GM10248 (cell line): ENCODE measurements around the gene AIG1.

Experiments
- CTCF ChIA-PET: fragments of 300-600 bp; sonication (Branson Sonifier 250); formaldehyde crosslinking; extraction: SDS; loops from one replicate; lab custom pipeline; 2021; ENCODE audit warnings: antibody characterized with exemption; lab: Yijun Ruan, JAX
- POLR2A ChIA-PET: fragments of 350-650 bp; sonication (Branson Sonifier 250); formaldehyde crosslinking; extraction: SDS; loops from one replicate; lab custom pipeline; 2020; ENCODE audit warnings: antibody characterized with exemption; lab: Yijun Ruan, JAX
- DNase-seq: peaks from one replicate; pipeline ENCODE4 v3.0.0; 2012; ENCODE audit errors: extremely low spot score
- TF ChIP-seq, protein P1 (sequence below): IDR thresholded peaks from 2 replicates; pipeline ENCODE4 v1.5.1; 2012; ENCODE audit warnings: mild to moderate bottlenecking, low read depth; ENCODE audit errors: extremely low read depth, missing control alignments, control extremely low read depth

The AIG1 gene

DNA sequence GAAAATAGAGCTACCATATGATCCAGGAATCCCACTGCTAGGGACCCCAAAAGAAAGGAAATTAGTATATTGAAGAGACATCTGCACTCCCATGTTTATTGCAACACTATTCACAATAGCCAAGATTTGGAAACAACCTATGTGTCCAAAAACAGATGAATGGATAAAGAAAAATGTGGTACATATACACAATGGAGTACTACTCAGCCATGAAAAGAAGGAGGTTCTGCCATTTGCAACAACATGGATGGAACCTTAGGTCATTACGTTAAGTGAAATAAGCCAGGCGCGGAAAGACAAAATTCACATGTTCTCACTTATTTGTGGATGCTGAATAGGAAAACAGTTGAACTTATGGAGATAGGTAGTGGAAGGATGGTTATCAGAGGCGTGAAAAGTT lies 252.5 kb downstream of the AIG1 start:
- ChIA-PET POLR2A (no interaction called here), CTCF (interaction anchor here (1.5 to 1.7 kb wide), 2 partner anchors 14 to 17 kb away, joined by 3 to 5 read pairs; no protein-coding TSS in a partner anchor)
- TF ChIP-seq, protein P1, sequence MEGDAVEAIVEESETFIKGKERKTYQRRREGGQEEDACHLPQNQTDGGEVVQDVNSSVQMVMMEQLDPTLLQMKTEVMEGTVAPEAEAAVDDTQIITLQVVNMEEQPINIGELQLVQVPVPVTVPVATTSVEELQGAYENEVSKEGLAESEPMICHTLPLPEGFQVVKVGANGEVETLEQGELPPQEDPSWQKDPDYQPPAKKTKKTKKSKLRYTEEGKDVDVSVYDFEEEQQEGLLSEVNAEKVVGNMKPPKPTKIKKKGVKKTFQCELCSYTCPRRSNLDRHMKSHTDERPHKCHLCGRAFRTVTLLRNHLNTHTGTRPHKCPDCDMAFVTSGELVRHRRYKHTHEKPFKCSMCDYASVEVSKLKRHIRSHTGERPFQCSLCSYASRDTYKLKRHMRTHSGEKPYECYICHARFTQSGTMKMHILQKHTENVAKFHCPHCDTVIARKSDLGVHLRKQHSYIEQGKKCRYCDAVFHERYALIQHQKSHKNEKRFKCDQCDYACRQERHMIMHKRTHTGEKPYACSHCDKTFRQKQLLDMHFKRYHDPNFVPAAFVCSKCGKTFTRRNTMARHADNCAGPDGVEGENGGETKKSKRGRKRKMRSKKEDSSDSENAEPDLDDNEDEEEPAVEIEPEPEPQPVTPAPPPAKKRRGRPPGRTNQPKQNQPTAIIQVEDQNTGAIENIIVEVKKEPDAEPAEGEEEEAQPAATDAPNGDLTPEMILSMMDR = no peak
- no peak for DNase-seq

DNA sequence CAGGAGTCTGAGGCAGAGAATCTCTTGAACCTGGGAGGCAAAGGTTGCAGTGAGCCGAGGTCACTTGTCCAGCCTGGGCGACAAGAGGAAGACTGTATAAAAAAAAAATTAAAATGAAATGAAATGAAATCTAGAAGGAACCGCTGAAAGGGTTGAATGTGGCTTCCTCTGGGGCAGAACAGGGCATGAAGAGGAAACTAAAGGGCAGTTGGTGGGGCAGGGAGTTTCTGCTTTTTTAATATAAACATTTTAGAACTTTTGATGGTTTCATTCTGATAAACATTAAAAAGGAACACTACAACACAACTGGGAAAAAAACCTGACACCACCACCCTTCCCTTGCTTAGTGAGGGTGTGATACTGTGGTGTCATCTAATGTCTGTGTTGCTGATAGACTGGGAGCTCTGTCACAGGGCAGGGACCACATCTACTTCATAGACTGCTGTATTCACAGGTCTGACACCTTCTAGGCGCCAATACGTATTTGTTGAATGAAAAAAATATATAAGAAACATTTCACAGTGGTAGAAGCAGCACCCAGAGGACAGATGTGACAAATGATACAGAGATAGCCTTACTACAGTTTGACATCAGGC lies 260.9 kb downstream of the AIG1 start:
- POLR2A ChIA-PET = no interaction called here
- TF ChIP-seq, protein P1 = no peak
- CTCF ChIA-PET = no interaction called here

DNA sequence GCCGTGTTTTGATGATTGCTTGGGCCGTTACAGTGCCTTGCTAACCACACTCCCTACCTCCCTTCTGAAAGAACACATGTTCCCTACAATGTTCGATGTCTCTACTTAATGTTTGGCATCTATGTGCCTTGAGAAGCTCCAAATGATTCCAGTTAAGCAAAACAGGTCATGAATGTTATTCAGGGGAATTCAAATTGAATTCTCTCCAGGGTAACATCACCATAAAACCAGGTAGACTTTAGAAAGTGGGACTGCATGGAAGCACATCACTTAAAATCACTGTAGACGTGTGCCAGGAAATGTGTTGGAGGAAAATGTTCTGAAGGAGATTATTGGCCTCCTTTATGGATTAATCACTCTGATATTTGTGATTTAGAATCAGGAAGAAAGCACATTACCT lies 261.7 kb downstream of the AIG1 start:
- TF ChIP-seq, protein P1 = no peak
- POLR2A ChIA-PET = no interaction called here
- CTCF ChIA-PET = no interaction called here
- no peak for DNase-seq

More for the DNA sequence above, 260.9 kb downstream of the AIG1 start:
- DNase-seq = no peak

DNA sequence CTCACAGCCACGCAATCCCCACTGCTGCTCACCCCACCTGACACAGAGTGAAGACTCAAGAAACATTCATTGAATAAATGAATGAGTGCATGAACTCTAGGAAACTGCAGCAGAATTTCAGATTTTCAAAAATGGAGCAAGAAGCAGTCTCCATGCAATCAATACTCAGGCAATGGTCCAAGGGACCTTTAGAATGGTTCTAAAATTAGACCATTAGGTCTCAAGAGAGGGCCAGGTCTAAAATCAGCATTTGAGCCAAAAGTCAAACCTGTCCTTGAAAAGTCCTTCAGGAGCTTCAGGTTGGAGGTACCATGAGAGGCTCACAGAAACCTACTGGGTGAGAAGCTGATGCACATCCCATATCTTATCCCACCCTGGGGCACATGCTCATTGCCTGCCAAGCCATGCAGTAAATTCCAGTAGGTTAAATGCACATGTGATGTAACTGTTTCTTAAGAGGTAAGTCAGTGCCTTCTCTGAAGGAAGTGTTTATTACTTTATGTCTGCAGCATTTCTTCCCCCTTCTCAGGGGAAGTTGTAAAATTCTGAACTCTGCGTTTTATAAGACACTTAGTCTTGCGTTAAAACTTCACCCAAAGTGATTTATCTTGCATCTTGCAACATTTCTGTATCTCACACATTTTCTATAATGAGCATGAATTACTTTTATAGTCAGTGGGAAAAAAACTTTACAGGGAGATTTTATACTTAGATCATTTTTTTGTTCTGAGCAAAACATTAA lies 263.2 kb downstream of the AIG1 start:
- POLR2A ChIA-PET = no interaction called here
- TF ChIP-seq, protein P1 = no peak
- no peak for DNase-seq
- CTCF ChIA-PET = interaction anchor here (1.4 to 1.5 kb wide), 2 partner anchors 10 to 13 kb away, joined by 5 to 6 read pairs; no protein-coding TSS in a partner anchor

DNA sequence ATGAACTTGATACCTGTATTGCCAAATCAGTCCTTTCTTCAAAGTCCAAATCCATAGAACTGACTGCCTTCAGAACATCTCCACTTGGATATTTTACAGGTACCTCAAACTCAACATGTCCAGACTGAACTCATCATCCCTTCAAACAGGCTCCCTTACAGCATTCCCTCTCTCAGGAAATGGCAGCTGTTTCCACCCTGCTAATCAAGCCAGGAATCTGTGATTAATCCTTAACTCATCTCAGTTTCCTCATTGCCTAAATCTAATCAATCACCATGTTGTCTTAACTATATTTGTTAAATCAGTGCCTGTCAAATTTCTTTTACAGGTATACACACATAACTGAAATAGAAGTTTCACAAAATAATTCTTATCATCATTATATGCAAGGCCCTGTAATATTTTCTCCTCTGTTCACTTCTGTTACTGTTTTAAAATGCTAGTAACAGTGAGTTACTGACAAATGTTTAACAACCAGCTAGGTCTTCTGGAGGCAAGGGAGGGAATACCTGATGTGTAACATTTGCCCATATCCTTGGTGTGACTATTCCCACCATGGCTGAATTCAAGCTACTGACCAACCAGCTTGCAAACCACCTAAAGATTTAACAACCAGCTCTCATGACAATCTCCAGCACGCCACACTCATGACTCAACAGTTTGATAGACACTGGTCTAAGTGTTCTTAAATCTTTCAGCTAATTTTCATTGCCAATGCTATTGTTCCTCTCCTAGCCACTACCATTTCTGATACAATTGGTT lies 264.9 kb downstream of the AIG1 start:
- TF ChIP-seq, protein P1 = no peak
- DNase-seq = no peak
- POLR2A ChIA-PET = no interaction called here
- CTCF ChIA-PET = interaction anchor here (0.8 to 1.6 kb wide), 4 partner anchors 8 to 23 kb away, joined by 3 to 6 read pairs (median 4); no protein-coding TSS in a partner anchor

DNA sequence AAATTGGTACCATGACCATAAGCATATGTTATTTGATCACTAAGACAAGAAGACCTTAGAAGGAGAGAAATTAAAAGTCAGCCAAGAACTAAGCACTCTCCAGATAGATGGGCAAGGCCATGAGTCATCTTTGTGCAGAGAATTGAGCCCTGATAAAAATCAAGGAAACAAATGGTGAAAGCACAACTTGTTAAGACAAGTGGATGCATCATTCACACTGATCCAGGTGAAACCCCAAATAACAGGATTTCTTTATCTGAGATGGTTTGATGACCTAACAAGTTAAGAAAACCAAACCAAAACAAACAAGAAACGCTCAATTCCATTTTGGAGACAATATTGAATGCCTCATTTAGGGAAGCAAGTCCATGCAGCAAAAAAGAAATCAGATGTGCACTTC lies 268.2 kb downstream of the AIG1 start:
- ChIA-PET POLR2A (no interaction called here), CTCF (interaction anchor here (0.8 kb wide), 1 partner anchor 9 kb away, joined by 4 read pairs; no protein-coding TSS in a partner anchor)
- TF ChIP-seq, protein P1 = no peak
- DNase-seq = no peak
